Measurements from ENCODE around the gene NRCAM. TPM values are rescaled to one million over a fixed set of nuclear protein-coding genes. Genes with fewer than 3 reads are reported as not detected.

NRCAM gene
- total RNA-seq, 2 donors from 2014 or later, result 17.9 to 28.2 TPM

DNA sequence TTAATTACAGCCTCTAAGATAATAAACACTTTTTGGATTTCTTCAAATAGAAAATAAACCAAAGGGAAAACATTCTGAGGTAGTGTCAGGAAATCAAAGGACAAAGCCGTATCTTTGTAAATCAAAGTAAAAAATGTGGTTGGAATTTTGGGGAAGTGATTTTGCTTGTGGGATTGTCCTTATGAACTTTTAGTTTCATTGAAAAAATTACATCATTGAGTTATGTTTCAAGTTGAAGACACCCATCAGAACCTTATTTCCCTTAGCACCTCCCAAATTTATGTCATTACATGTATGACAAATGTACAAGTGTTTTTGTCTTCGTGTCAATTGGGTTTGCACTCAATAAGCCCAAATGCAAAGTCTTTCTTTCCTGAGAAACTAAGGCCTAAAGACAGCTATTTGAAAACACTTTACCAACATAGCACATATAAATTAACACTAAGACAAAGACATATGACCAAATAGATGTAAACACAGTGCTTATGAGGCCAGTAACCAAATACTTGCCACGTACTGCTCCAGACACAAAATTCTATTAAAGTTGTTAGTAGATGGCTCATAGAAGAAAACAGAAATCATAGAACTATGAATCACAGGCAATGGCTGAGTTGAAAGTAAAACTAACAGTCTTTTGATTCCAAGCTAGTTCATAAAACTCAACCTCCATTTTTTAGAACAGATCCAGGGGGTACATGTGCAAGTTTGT is 299.2 kb downstream of the NRCAM start:
- Histone ChIP-seq H3K27ac (ENCODE audit: low read depth, low read length) (no peak overlapping the region), H3K9ac (ENCODE audit: extremely low read depth, low read length, poor library complexity, severe bottlenecking) (no peak overlapping the region), H3K36me3 (ENCODE audit: control insufficient read depth, insufficient read depth, low read length) (no peaks in the 10 kb centered on the region), H3K4me3 (ENCODE audit: low read length) (no peak overlapping the region), H3K4me1 (ENCODE audit: control insufficient read depth, insufficient read depth, low read length) (no peaks in the 10 kb centered on the region), H3K27me3 (ENCODE audit: control insufficient read depth, insufficient read depth, low read length, poor library complexity, severe bottlenecking) (no peaks in the 10 kb centered on the region), H3K9me3 (ENCODE audit: control insufficient read depth, low read length) (no peaks in the 10 kb centered on the region)
- 93 to 100% methylated on average over 2 to 3 of the region's 3 CpGs for WGBS, 2 experiments (ENCODE audit: insufficient coverage in 1 of 2, insufficient read length in 1 of 2)
- H3K9me3 Mint-ChIP-seq, result no peaks in the 10 kb centered on the region
- no peaks in the 10 kb centered on the region for H3K27me3 Mint-ChIP-seq (ENCODE audit: insufficient read depth)
- H3K36me3 Mint-ChIP-seq (ENCODE audit: low read depth), result no peaks in the 10 kb centered on the region
- TF ChIP-seq, protein P1, sequence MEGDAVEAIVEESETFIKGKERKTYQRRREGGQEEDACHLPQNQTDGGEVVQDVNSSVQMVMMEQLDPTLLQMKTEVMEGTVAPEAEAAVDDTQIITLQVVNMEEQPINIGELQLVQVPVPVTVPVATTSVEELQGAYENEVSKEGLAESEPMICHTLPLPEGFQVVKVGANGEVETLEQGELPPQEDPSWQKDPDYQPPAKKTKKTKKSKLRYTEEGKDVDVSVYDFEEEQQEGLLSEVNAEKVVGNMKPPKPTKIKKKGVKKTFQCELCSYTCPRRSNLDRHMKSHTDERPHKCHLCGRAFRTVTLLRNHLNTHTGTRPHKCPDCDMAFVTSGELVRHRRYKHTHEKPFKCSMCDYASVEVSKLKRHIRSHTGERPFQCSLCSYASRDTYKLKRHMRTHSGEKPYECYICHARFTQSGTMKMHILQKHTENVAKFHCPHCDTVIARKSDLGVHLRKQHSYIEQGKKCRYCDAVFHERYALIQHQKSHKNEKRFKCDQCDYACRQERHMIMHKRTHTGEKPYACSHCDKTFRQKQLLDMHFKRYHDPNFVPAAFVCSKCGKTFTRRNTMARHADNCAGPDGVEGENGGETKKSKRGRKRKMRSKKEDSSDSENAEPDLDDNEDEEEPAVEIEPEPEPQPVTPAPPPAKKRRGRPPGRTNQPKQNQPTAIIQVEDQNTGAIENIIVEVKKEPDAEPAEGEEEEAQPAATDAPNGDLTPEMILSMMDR (conservative IDR thresholded peaks at IDR 0.05), result no peak
- H3K4me1 Mint-ChIP-seq, result peaks cover 3% of the 10 kb centered on the region
- H3K27ac Mint-ChIP-seq, result no peak overlapping the region
- DNase-seq, result no peak
- no peak overlapping the region for H3K4me3 Mint-ChIP-seq

DNA sequence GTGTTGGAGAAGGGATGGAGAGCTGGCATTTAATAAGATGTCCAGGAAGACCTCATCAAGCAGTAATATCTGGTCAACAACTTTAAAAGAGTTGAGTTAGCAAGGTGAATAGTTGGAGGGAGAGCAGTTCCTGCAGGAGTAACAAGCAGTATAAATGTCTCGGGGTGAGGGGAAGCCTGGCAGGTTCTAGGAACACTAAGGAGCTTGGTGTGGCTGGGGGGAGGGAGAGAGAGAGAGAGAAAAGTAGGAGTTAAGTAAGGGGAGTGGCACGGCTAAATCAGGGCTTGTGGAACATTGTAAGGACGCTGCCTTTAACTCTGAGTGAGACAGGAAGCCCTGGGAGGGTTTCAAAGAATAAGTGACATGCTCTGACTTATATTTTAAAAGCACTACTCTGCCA is 304.0 kb downstream of the NRCAM start:
- Histone ChIP-seq H3K27ac (ENCODE audit: low read depth, low read length) (no peak overlapping the region), H3K9ac (ENCODE audit: extremely low read depth, low read length, poor library complexity, severe bottlenecking) (no peak overlapping the region), H3K4me3 (ENCODE audit: low read length) (no peak overlapping the region), H3K36me3 (ENCODE audit: control insufficient read depth, insufficient read depth, low read length) (no peaks in the 10 kb centered on the region), H3K27me3 (ENCODE audit: control insufficient read depth, insufficient read depth, low read length, poor library complexity, severe bottlenecking) (no peaks in the 10 kb centered on the region), H3K4me1 (ENCODE audit: control insufficient read depth, insufficient read depth, low read length) (no peaks in the 10 kb centered on the region), H3K9me3 (ENCODE audit: control insufficient read depth, low read length) (no peaks in the 10 kb centered on the region)
- no peaks in the 10 kb centered on the region for H3K36me3 Mint-ChIP-seq (ENCODE audit: low read depth)
- no peaks in the 10 kb centered on the region for H3K9me3 Mint-ChIP-seq
- H3K27me3 Mint-ChIP-seq (ENCODE audit: insufficient read depth), result no peaks in the 10 kb centered on the region
- H3K4me3 Mint-ChIP-seq, result no peak overlapping the region
- TF ChIP-seq, protein P1 (conservative IDR thresholded peaks at IDR 0.05), result no peak
- peaks cover 3% of the 10 kb centered on the region for H3K4me1 Mint-ChIP-seq
- no peak overlapping the region for H3K27ac Mint-ChIP-seq
- WGBS, 2 experiments (ENCODE audit: insufficient coverage in 1 of 2, insufficient read length in 1 of 2), result 30 to 62% methylated on average over 1 to 3 of the region's 3 CpGs
- DNase-seq, result no peak

DNA sequence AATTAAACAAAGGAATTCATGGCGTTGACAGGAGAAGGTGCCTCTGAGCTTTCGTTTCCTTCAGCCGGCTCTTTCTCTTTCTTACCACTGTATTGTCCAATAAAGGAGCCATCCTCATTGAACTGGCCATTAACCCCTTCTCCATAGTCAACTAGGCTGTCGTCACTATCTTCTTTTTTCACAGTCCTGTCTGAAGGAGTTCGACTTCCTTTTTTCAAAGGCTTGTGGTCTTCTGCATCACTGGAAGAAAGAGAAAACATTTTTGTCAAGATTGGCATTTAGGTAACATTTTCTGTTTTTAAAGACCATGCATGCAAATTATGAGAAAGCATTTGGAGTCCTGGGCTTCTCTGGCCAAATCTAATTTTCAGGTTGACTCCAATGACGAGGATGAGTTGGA is 306.3 kb downstream of the NRCAM start:
- no peaks in the 10 kb centered on the region for H3K9me3 ChIP-seq (ENCODE audit: control insufficient read depth, low read length)
- no peak for DNase-seq
- Mint-ChIP-seq H3K27me3 (ENCODE audit: insufficient read depth) (no peaks in the 10 kb centered on the region), H3K4me1 (peaks cover 3% of the 10 kb centered on the region), H3K27ac (no peak overlapping the region), H3K4me3 (no peak overlapping the region), H3K36me3 (ENCODE audit: low read depth) (no peaks in the 10 kb centered on the region), H3K9me3 (no peaks in the 10 kb centered on the region)
- H3K27me3 ChIP-seq (ENCODE audit: control insufficient read depth, insufficient read depth, low read length, poor library complexity, severe bottlenecking), result no peaks in the 10 kb centered on the region
- no peaks in the 10 kb centered on the region for H3K4me1 ChIP-seq (ENCODE audit: control insufficient read depth, insufficient read depth, low read length)
- no peak overlapping the region for H3K27ac ChIP-seq (ENCODE audit: low read depth, low read length)
- WGBS, 2 experiments (ENCODE audit: insufficient coverage in 1 of 2, insufficient read length in 1 of 2), result 89 to 90% methylated on average over 5 to 6 of the region's 6 CpGs
- no peaks in the 10 kb centered on the region for H3K36me3 ChIP-seq (ENCODE audit: control insufficient read depth, insufficient read depth, low read length)
- H3K9ac ChIP-seq (ENCODE audit: extremely low read depth, low read length, poor library complexity, severe bottlenecking), result no peak overlapping the region
- no peak overlapping the region for H3K4me3 ChIP-seq (ENCODE audit: low read length)
- TF ChIP-seq, protein P1 (conservative IDR thresholded peaks at IDR 0.05), result no peak
